ENCODE data around the gene TUG1.

Gene TUG1

GRCh38 chr22:30949934-30950660 lies 19.0 kb upstream of the TUG1 start:
- WGBS = 95% methylated on average over 7 of the region's 7 CpGs
- no peak overlapping the region for H3K18ac ChIP-seq (ENCODE audit: low read depth in 1 of 2, low read length in 2 of 2)

GRCh38 chr22:30953206-30953605 lies 15.9 kb upstream of the TUG1 start:
- no peak for DNase-seq
- 100% methylated on average over 2 of the region's 2 CpGs for WGBS
- Histone ChIP-seq H2AFZ (ENCODE audit: low read depth, low read length) (no peak overlapping the region), H3K23ac (ENCODE audit: low read length in 2 of 2) (no peak overlapping the region), H2BK5ac (ENCODE audit: low read depth, low read length, poor library complexity, severe bottlenecking) (no peak overlapping the region), H3K18ac (ENCODE audit: low read depth in 1 of 2, low read length in 2 of 2) (no peak overlapping the region), H3K4ac (ENCODE audit: low read depth in 1 of 2, low read length in 2 of 2) (no peak overlapping the region), H3K4me1 (ENCODE audit: control insufficient read depth, insufficient read depth, low read depth, low read length) (no peaks in the 10 kb centered on the region), H2BK15ac (ENCODE audit: low read depth, poor library complexity, severe bottlenecking) (no peak overlapping the region), H3K9ac (ENCODE audit: low read length) (no peak overlapping the region), H3K27me3 (ENCODE audit: control insufficient read depth in 1 of 2, insufficient read depth in 1 of 2, low read length in 2 of 2) (no peaks in the 10 kb centered on the region), H4K8ac (ENCODE audit: low read length) (no peak overlapping the region), H3K27ac (ENCODE audit: low read length, poor library complexity, severe bottlenecking) (no peak overlapping the region), H3K9me3 (ENCODE audit: control insufficient read depth, low read length) (no peaks in the 10 kb centered on the region), H3K14ac (ENCODE audit: low read length in 2 of 2) (no peak overlapping the region), H3K4me2 (ENCODE audit: low read length, poor library complexity, severe bottlenecking) (no peak overlapping the region), H2BK12ac (ENCODE audit: low read length in 2 of 2) (no peak overlapping the region), H3K4me3 (ENCODE audit: insufficient read depth in 1 of 2, low read depth in 1 of 2, low read length in 2 of 2) (no peak overlapping the region), H3K36me3 (ENCODE audit: control insufficient read depth in 1 of 2, insufficient read depth in 2 of 2, low read depth in 1 of 2, low read length in 2 of 2) (peaks cover 19 to 91% of the 10 kb centered on the region in 2 experiments), H2AK5ac (ENCODE audit: low read length, severe bottlenecking) (no peak overlapping the region), H2BK120ac (ENCODE audit: low read depth, low read length) (no peak overlapping the region), H4K91ac (ENCODE audit: low read length) (no peak overlapping the region), H3K79me1 (replicated peaks; ENCODE audit: low read length, poor library complexity, severe bottlenecking) (peaks cover 29% of the 10 kb centered on the region)

More at GRCh38 chr22:30949934-30950660, 19.0 kb upstream of the TUG1 start:
- Histone ChIP-seq H3K27ac (ENCODE audit: low read length, poor library complexity, severe bottlenecking) (no peak overlapping the region), H2BK120ac (ENCODE audit: low read depth, low read length) (no peak overlapping the region), H3K4me2 (ENCODE audit: low read length, poor library complexity, severe bottlenecking) (no peak overlapping the region), H3K27me3 (ENCODE audit: control insufficient read depth in 1 of 2, insufficient read depth in 1 of 2, low read length in 2 of 2) (no peaks in the 10 kb centered on the region), H4K8ac (ENCODE audit: low read length) (no peak overlapping the region), H3K9me3 (ENCODE audit: control insufficient read depth, low read length) (no peaks in the 10 kb centered on the region), H3K36me3 (ENCODE audit: control insufficient read depth in 1 of 2, insufficient read depth in 2 of 2, low read depth in 1 of 2, low read length in 2 of 2) (peaks cover 41 to 94% of the 10 kb centered on the region in 2 experiments), H4K91ac (ENCODE audit: low read length) (no peak overlapping the region), H2AK5ac (ENCODE audit: low read length, severe bottlenecking) (no peak overlapping the region), H3K14ac (ENCODE audit: low read length in 2 of 2) (no peak overlapping the region), H3K4ac (ENCODE audit: low read depth in 1 of 2, low read length in 2 of 2) (no peak overlapping the region), H2BK15ac (ENCODE audit: low read depth, poor library complexity, severe bottlenecking) (no peak overlapping the region), H2BK12ac (ENCODE audit: low read length in 2 of 2) (no peak overlapping the region), H3K23ac (ENCODE audit: low read length in 2 of 2) (no peak overlapping the region), H3K4me1 (ENCODE audit: control insufficient read depth, insufficient read depth, low read depth, low read length) (no peaks in the 10 kb centered on the region), H2AFZ (ENCODE audit: low read depth, low read length) (no peak overlapping the region), H3K4me3 (ENCODE audit: insufficient read depth in 1 of 2, low read depth in 1 of 2, low read length in 2 of 2) (no peak overlapping the region), H3K9ac (ENCODE audit: low read length) (no peak overlapping the region), H2BK5ac (ENCODE audit: low read depth, low read length, poor library complexity, severe bottlenecking) (no peak overlapping the region), H3K79me1 (replicated peaks; ENCODE audit: low read length, poor library complexity, severe bottlenecking) (peaks cover 37% of the 10 kb centered on the region)
- DNase-seq = no peak

GRCh38 chr22:30955153-30955552 lies 13.9 kb upstream of the TUG1 start:
- WGBS = 88% methylated on average over 4 of the region's 4 CpGs
- Histone ChIP-seq H3K4ac (ENCODE audit: low read depth in 1 of 2, low read length in 2 of 2) (no peak overlapping the region), H3K4me1 (ENCODE audit: control insufficient read depth, insufficient read depth, low read depth, low read length) (no peaks in the 10 kb centered on the region), H3K27ac (ENCODE audit: low read length, poor library complexity, severe bottlenecking) (no peak overlapping the region), H2BK120ac (ENCODE audit: low read depth, low read length) (no peak overlapping the region), H4K8ac (ENCODE audit: low read length) (no peak overlapping the region), H3K36me3 (ENCODE audit: control insufficient read depth in 1 of 2, insufficient read depth in 2 of 2, low read depth in 1 of 2, low read length in 2 of 2) (peaks cover 10 to 77% of the 10 kb centered on the region in 2 experiments), H2BK15ac (ENCODE audit: low read depth, poor library complexity, severe bottlenecking) (no peak overlapping the region), H3K9me3 (ENCODE audit: control insufficient read depth, low read length) (no peaks in the 10 kb centered on the region), H2BK12ac (ENCODE audit: low read length in 2 of 2) (no peak overlapping the region), H2BK5ac (ENCODE audit: low read depth, low read length, poor library complexity, severe bottlenecking) (no peak overlapping the region), H3K27me3 (ENCODE audit: control insufficient read depth in 1 of 2, insufficient read depth in 1 of 2, low read length in 2 of 2) (no peaks in the 10 kb centered on the region), H3K4me2 (ENCODE audit: low read length, poor library complexity, severe bottlenecking) (no peak overlapping the region), H2AK5ac (ENCODE audit: low read length, severe bottlenecking) (no peak overlapping the region), H4K91ac (ENCODE audit: low read length) (no peak overlapping the region), H3K79me1 (replicated peaks; ENCODE audit: low read length, poor library complexity, severe bottlenecking) (peaks cover 30% of the 10 kb centered on the region), H3K9ac (ENCODE audit: low read length) (no peak overlapping the region), H3K14ac (ENCODE audit: low read length in 2 of 2) (no peak overlapping the region), H3K4me3 (ENCODE audit: insufficient read depth in 1 of 2, low read depth in 1 of 2, low read length in 2 of 2) (no peak overlapping the region), H3K23ac (ENCODE audit: low read length in 2 of 2) (no peak overlapping the region), H2AFZ (ENCODE audit: low read depth, low read length) (no peak overlapping the region), H3K18ac (ENCODE audit: low read depth in 1 of 2, low read length in 2 of 2) (no peak overlapping the region)
- no peak for DNase-seq

GRCh38 chr22:30964858-30965257 lies 4.2 kb upstream of the TUG1 start:
- Histone ChIP-seq H4K91ac (ENCODE audit: low read length) (no peak overlapping the region), H3K23ac (ENCODE audit: low read length in 2 of 2) (no peak overlapping the region), H2BK15ac (ENCODE audit: low read depth, poor library complexity, severe bottlenecking) (no peak overlapping the region), H2BK12ac (ENCODE audit: low read length in 2 of 2) (no peak overlapping the region), H3K79me1 (replicated peaks; ENCODE audit: low read length, poor library complexity, severe bottlenecking) (peaks cover 11% of the 10 kb centered on the region), H2BK120ac (ENCODE audit: low read depth, low read length) (no peak overlapping the region), H3K4me1 (ENCODE audit: control insufficient read depth, insufficient read depth, low read depth, low read length) (peaks cover 5% of the 10 kb centered on the region), H3K9ac (ENCODE audit: low read length) (no peak overlapping the region), H3K4me2 (ENCODE audit: low read length, poor library complexity, severe bottlenecking) (no peak overlapping the region), H3K36me3 (ENCODE audit: control insufficient read depth in 1 of 2, insufficient read depth in 2 of 2, low read depth in 1 of 2, low read length in 2 of 2) (peaks cover 4 to 14% of the 10 kb centered on the region in 2 experiments), H3K27ac (ENCODE audit: low read length, poor library complexity, severe bottlenecking) (no peak overlapping the region), H3K27me3 (ENCODE audit: control insufficient read depth in 1 of 2, insufficient read depth in 1 of 2, low read length in 2 of 2) (no peaks in the 10 kb centered on the region), H3K14ac (ENCODE audit: low read length in 2 of 2) (no peak overlapping the region), H3K9me3 (ENCODE audit: control insufficient read depth, low read length) (peaks cover 10% of the 10 kb centered on the region), H3K4ac (ENCODE audit: low read depth in 1 of 2, low read length in 2 of 2) (no peak overlapping the region), H3K4me3 (ENCODE audit: insufficient read depth in 1 of 2, low read depth in 1 of 2, low read length in 2 of 2) (no peak overlapping the region), H2BK5ac (ENCODE audit: low read depth, low read length, poor library complexity, severe bottlenecking) (no peak overlapping the region), H2AK5ac (ENCODE audit: low read length, severe bottlenecking) (no peak overlapping the region), H2AFZ (ENCODE audit: low read depth, low read length) (no peak overlapping the region), H4K8ac (ENCODE audit: low read length) (no peak overlapping the region), H3K18ac (ENCODE audit: low read depth in 1 of 2, low read length in 2 of 2) (no peak overlapping the region)
- DNase-seq = no peak
- 88% methylated on average over 4 of the region's 4 CpGs for WGBS
